Neural cell (in vitro differentiated cells): Measurements from ENCODE around the gene TOMM22. TPM values are rescaled to one million over a fixed set of nuclear protein-coding genes. Genes with fewer than 3 reads are reported as not detected.

ENCODE experiments used
- H2AFZ ChIP-seq: fragments of 200-600, 300-800 bp; sonication (generic), shearing (Covaris generic); 2 replicates; pipeline ENCODE4 v1.6.0; 2014; ENCODE audit warnings: low read depth, mild to moderate bottlenecking, antibody characterized with exemption, low read length, moderate library complexity
- H3F3A ChIP-seq: fragments of 200-600 bp; shearing (Covaris generic); 2 replicates; pipeline ENCODE4 v1.6.1; 2016; ENCODE audit warnings: mild to moderate bottlenecking, moderate library complexity, mixed read lengths, antibody characterized with exemption, low read length; ENCODE audit not compliant: insufficient read depth, poor library complexity, severe bottlenecking
- H3K27ac ChIP-seq: fragments of 200-600, 300-800 bp; sonication (generic), shearing (Covaris generic); 2 replicates; pipeline ENCODE4 v1.5.1; 2014; ENCODE audit warnings: mild to moderate bottlenecking, low read length, moderate library complexity
- H3K27me3 ChIP-seq: fragments of 300-800, 200-600 bp; sonication (generic), shearing (Covaris generic); 2 replicates; pipeline ENCODE4 v1.6.0; 2014; ENCODE audit warnings: mild to moderate bottlenecking, low read depth, low read length, moderate library complexity; ENCODE audit not compliant: insufficient read depth
- H3K36me3 ChIP-seq: fragments of 300-800, 200-600 bp; sonication (generic), shearing (Covaris generic); 2 replicates; pipeline ENCODE4 v1.5.1; 2014; ENCODE audit warnings: mild to moderate bottlenecking, antibody characterized with exemption, low read length, moderate library complexity; ENCODE audit not compliant: insufficient read depth
- H3K4me2 ChIP-seq: fragments of 300-800, 200-600 bp; sonication (generic), shearing (Covaris generic); 2 replicates; pipeline ENCODE4 v1.6.0; 2014; ENCODE audit warnings: mild to moderate bottlenecking, low read length
- H3K4me3 ChIP-seq: fragments of 300-800, 200-600 bp; sonication (generic), shearing (Covaris generic); 2 replicates; pipeline ENCODE4 v1.5.1; 2014; ENCODE audit warnings: mild to moderate bottlenecking, low read length, moderate library complexity
- H3K79me2 ChIP-seq: fragments of 200-600 bp; shearing (Covaris generic); replicated peaks from 2 replicates; pipeline ENCODE4 v1.6.0; 2014; ENCODE audit warnings: mild to moderate bottlenecking, low read length, moderate library complexity; ENCODE audit not compliant: insufficient read depth
- H3K9ac ChIP-seq: fragments of 300-800, 200-600 bp; sonication (generic), shearing (Covaris generic); 2 replicates; pipeline ENCODE4 v1.6.1; 2016; ENCODE audit warnings: mild to moderate bottlenecking, low read length, mixed read lengths
- H3K9me2 ChIP-seq: fragments of 200-600 bp; shearing (Covaris generic); 2 replicates; pipeline ENCODE4 v1.6.1; 2016; ENCODE audit warnings: mild to moderate bottlenecking, low read length, mixed read lengths; ENCODE audit not compliant: insufficient read depth
- H3K9me3 ChIP-seq: fragments of 200-600, 300-800 bp; sonication (generic), shearing (Covaris generic); 2 replicates; pipeline ENCODE4 v1.6.1; 2016; ENCODE audit warnings: mild to moderate bottlenecking, mixed run types, low read length, moderate library complexity, mixed read lengths
- H4K20me1 ChIP-seq: fragments of 200-600 bp; shearing (Covaris generic); 2 replicates; pipeline ENCODE4 v1.6.1; 2016; ENCODE audit warnings: mild to moderate bottlenecking, mixed run types; ENCODE audit not compliant: insufficient read depth
- CTCF ChIP-seq: fragments of 450-650 bp; IDR thresholded peaks from 2 replicates; pipeline ENCODE4 v1.5.1; 2014; ENCODE audit warnings: antibody characterized with exemption, mild to moderate bottlenecking, moderate library complexity; ENCODE audit not compliant: poor library complexity, severe bottlenecking
- EP300 ChIP-seq: fragments of 450-650 bp; conservative IDR thresholded peaks from 2 replicates; pipeline ENCODE4 v1.6.1; 2014; ENCODE audit warnings: antibody characterized with exemption, mild to moderate bottlenecking, moderate library complexity; ENCODE audit not compliant: poor library complexity, severe bottlenecking
- EZH2 ChIP-seq: fragments of 200-600, 300-800 bp; shearing (Covaris generic), sonication (generic); IDR thresholded peaks from 2 replicates; pipeline ENCODE4 v1.6.1; 2014; ENCODE audit warnings: antibody characterized with exemption, low read length, borderline replicate concordance, mild to moderate bottlenecking; ENCODE audit not compliant: insufficient read depth, poor library complexity, severe bottlenecking
- MXI1 ChIP-seq: fragments of 450-650 bp; conservative IDR thresholded peaks from 2 replicates; pipeline ENCODE4 v1.6.1; 2014; ENCODE audit warnings: antibody characterized with exemption, mild to moderate bottlenecking; ENCODE audit not compliant: poor library complexity, severe bottlenecking
- POLR2AphosphoS5 ChIP-seq: IDR thresholded peaks from 2 replicates; pipeline ENCODE4 v1.6.1; 2012
- RAD21 ChIP-seq: fragments of 450-650 bp; conservative IDR thresholded peaks from 2 replicates; pipeline ENCODE4 v1.6.1; 2014; ENCODE audit warnings: antibody characterized with exemption, mild to moderate bottlenecking, moderate library complexity
- REST ChIP-seq: IDR thresholded peaks from 2 replicates; pipeline ENCODE4 v1.6.1; 2012; ENCODE audit warnings: borderline replicate concordance
- SMC3 ChIP-seq: fragments of 450-650 bp; conservative IDR thresholded peaks from 2 replicates; pipeline ENCODE4 v1.6.1; 2014; ENCODE audit warnings: antibody characterized with exemption, mild to moderate bottlenecking, moderate library complexity; ENCODE audit not compliant: poor library complexity
- TAF1 ChIP-seq: IDR thresholded peaks from 2 replicates; pipeline ENCODE4 v1.6.1; 2012; ENCODE audit warnings: low read depth
- polyA plus RNA-seq: library from polyadenylated mRNA; depleted of rRNA; stranded (reverse); fragments of >200 nt; gene quantifications from 2 replicates; pipeline ENCODE4 v1.2.3, GENCODE V29; 2014

TOMM22 gene
- polyA plus RNA-seq, 1 donor from 2014 or later, result 112 TPM

GRCh38 chr22:38698407-38699094 is 16.8 kb downstream of the TOMM22 start:
- H3K9ac ChIP-seq, result peak overlapping the region; percentile 94
- no peak overlapping the region for H3K27ac ChIP-seq
- H4K20me1 ChIP-seq, result no peaks in the 10 kb centered on the region
- H3K27me3 ChIP-seq, result no peaks in the 10 kb centered on the region
- H3K36me3 ChIP-seq, result no peaks in the 10 kb centered on the region
- H3K4me3 ChIP-seq, result peak overlapping the region; percentile 94
- no peaks in the 10 kb centered on the region for H3K9me3 ChIP-seq
- H3F3A ChIP-seq, result no peaks in the 10 kb centered on the region
- no peaks in the 10 kb centered on the region for H3K9me2 ChIP-seq
- H3K79me2 ChIP-seq, result peaks cover 66% of the 10 kb centered on the region
- TF ChIP-seq SMC3 (no peak), TAF1 (no peak), EZH2 (no peak), POLR2AphosphoS5 (no peak), MXI1 (no peak), REST (no peak), EP300 (no peak), RAD21 (no peak), CTCF (no peak)
- H3K4me2 ChIP-seq, result peak overlapping the region; percentile 98
- no peak overlapping the region for H2AFZ ChIP-seq

GRCh38 chr22:38699143-38699542 is 17.4 kb downstream of the TOMM22 start:
- H3F3A ChIP-seq, result no peaks in the 10 kb centered on the region
- H3K79me2 ChIP-seq, result peaks cover 60% of the 10 kb centered on the region
- H3K27ac ChIP-seq, result peak overlapping the region; percentile 79
- peak overlapping the region; percentile 94 for H3K4me3 ChIP-seq
- H3K9me3 ChIP-seq, result no peaks in the 10 kb centered on the region
- H3K9ac ChIP-seq, result peak overlapping the region; percentile 94
- H3K27me3 ChIP-seq, result no peaks in the 10 kb centered on the region
- H2AFZ ChIP-seq, result no peak overlapping the region
- H3K9me2 ChIP-seq, result no peaks in the 10 kb centered on the region
- no peaks in the 10 kb centered on the region for H3K36me3 ChIP-seq
- no peaks in the 10 kb centered on the region for H4K20me1 ChIP-seq
- TF ChIP-seq POLR2AphosphoS5, result no peak
- peak; percentile 23 for TF ChIP-seq MXI1
- H3K4me2 ChIP-seq, result peak overlapping the region; percentile 98
